Endothelial cell of umbilical vein (primary cell): Measurements from ENCODE around the gene ZNF804A.

Experiments used
- EZH2 ChIP-seq: IDR thresholded peaks from 2 replicates; pipeline ENCODE4 v1.6.1; 2012; ENCODE audit warnings: borderline replicate concordance, low read depth, mild to moderate bottlenecking, moderate library complexity, low read length, inconsistent platforms; ENCODE audit not compliant: severe bottlenecking
- JUN ChIP-seq: IDR thresholded peaks from 2 replicates; pipeline ENCODE4 v1.6.1; 2011; ENCODE audit warnings: borderline replicate concordance, low read depth; ENCODE audit not compliant: insufficient read length, insufficient read depth
- POLR2A ChIP-seq: IDR thresholded peaks from 2 replicates; pipeline ENCODE4 v1.6.1; 2012; ENCODE audit warnings: low read depth, mild to moderate bottlenecking, control low read depth, low read length
- POLR2AphosphoS5 ChIP-seq: IDR thresholded peaks from 2 replicates; pipeline ENCODE4 v1.6.1; 2012; ENCODE audit warnings: low read depth, mild to moderate bottlenecking, control low read depth, low read length, moderate library complexity; ENCODE audit not compliant: insufficient read depth
- TF ChIP-seq, protein P1 (sequence below), 2 donors: IDR thresholded peaks; 1 replicate in 1 of 2; 2 replicates in 1 of 2; pipeline ENCODE4 v1.5.1; 2011; ENCODE audit warnings: low read length in 2 of 2, mild to moderate bottlenecking in 2 of 2, moderate library complexity in 2 of 2, control low read depth in 1 of 2, inconsistent platforms in 1 of 2, low read depth in 1 of 2; ENCODE audit not compliant: insufficient read depth in 1 of 2; ENCODE audit errors: extremely low read depth in 1 of 2

DNA sequence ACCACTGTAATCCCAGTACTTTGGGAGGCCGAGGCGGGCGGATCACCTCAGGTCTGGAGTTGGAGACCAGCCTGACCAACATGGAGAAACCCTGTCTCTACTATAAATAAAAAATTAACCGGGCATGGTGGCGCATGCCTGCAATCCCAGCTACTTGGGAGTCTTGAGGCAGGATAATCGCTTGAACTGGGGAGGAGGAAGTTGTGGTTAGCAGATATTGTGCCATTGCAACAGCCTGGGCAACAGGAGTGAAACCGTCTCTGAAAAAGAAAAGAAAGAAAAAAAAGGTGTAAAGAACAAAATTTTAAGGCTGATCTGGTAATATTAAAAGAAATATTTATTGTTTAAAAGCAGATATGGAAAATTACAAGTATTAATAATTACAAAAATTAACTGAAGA is 29.7 kb downstream of the ZNF804A start:
- no peak for TF ChIP-seq POLR2AphosphoS5
- TF ChIP-seq EZH2, result no peak
- no peak for TF ChIP-seq POLR2A
- TF ChIP-seq, protein P1, sequence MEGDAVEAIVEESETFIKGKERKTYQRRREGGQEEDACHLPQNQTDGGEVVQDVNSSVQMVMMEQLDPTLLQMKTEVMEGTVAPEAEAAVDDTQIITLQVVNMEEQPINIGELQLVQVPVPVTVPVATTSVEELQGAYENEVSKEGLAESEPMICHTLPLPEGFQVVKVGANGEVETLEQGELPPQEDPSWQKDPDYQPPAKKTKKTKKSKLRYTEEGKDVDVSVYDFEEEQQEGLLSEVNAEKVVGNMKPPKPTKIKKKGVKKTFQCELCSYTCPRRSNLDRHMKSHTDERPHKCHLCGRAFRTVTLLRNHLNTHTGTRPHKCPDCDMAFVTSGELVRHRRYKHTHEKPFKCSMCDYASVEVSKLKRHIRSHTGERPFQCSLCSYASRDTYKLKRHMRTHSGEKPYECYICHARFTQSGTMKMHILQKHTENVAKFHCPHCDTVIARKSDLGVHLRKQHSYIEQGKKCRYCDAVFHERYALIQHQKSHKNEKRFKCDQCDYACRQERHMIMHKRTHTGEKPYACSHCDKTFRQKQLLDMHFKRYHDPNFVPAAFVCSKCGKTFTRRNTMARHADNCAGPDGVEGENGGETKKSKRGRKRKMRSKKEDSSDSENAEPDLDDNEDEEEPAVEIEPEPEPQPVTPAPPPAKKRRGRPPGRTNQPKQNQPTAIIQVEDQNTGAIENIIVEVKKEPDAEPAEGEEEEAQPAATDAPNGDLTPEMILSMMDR (IDR thresholded peaks at IDR 0.05; ENCODE audit: extremely low read depth in 1 of 2, insufficient read depth in 1 of 2, low read depth in 1 of 2, low read length in 2 of 2), result no peak
- no peak for TF ChIP-seq JUN
